Measurements from ENCODE around the gene SMIM20. TPM values are rescaled to one million over a fixed set of nuclear protein-coding genes. Genes with fewer than 3 reads are reported as not detected.
A peak's percentile ranks its signal among the peaks of the same experiment; 100 is the strongest.

Gene SMIM20
- total RNA-seq, 1 donor: 46.0 TPM

- TF ChIP-seq CTCF (IDR thresholded peaks at IDR 0.05; ENCODE audit: insufficient read depth, low read length): no peak
- DNase-seq (ENCODE audit: low read depth): no peak
- no peak overlapping the region for H3K4me3 ChIP-seq (ENCODE audit: low read depth, low read length)
These were observed 2.9 kb downstream of the SMIM20 start for GRCh38 chr4:25916870-25917269.

- H3K4me3 ChIP-seq (ENCODE audit: low read depth, low read length): no peak overlapping the region
These were observed 5.7 kb downstream of the SMIM20 start for GRCh38 chr4:25919676-25920075.

GRCh38 chr4:25921922-25922321 lies 7.9 kb downstream of the SMIM20 start:
- no peak for TF ChIP-seq CTCF (IDR thresholded peaks at IDR 0.05; ENCODE audit: insufficient read depth, low read length)
- no peak overlapping the region for H3K4me3 ChIP-seq (ENCODE audit: low read depth, low read length)
- no peak for DNase-seq (ENCODE audit: low read depth)

More at GRCh38 chr4:25919676-25920075, 5.7 kb downstream of the SMIM20 start:
- no peak for TF ChIP-seq CTCF (IDR thresholded peaks at IDR 0.05; ENCODE audit: insufficient read depth, low read length)
- no peak for DNase-seq (ENCODE audit: low read depth)

GRCh38 chr4:25922812-25923369 lies 8.9 kb downstream of the SMIM20 start:
- no peak for TF ChIP-seq CTCF (IDR thresholded peaks at IDR 0.05; ENCODE audit: insufficient read depth, low read length)
- H3K4me3 ChIP-seq (ENCODE audit: low read depth, low read length): no peak overlapping the region
- no peak for DNase-seq (ENCODE audit: low read depth)

GRCh38 chr4:25923745-25924144 lies 9.7 kb downstream of the SMIM20 start:
- no peak for DNase-seq (ENCODE audit: low read depth)
- no peak for TF ChIP-seq CTCF (IDR thresholded peaks at IDR 0.05; ENCODE audit: insufficient read depth, low read length)
- H3K4me3 ChIP-seq (ENCODE audit: low read depth, low read length): no peak overlapping the region

- peak; percentile 79 for TF ChIP-seq CTCF (IDR thresholded peaks at IDR 0.05; ENCODE audit: insufficient read depth, low read length)
- peak; percentile 68 for DNase-seq (ENCODE audit: low read depth)
- H3K4me3 ChIP-seq (ENCODE audit: low read depth, low read length): no peak overlapping the region
These were observed 11.6 kb downstream of the SMIM20 start for GRCh38 chr4:25925486-25926201.

Data from fibroblast of the aortic adventitia (primary cell).